ENCODE results near the gene ARHGEF26.
A peak's percentile ranks its signal among the peaks of the same experiment; 100 is the strongest.

Gene ARHGEF26

GRCh38 chr3:154247806-154248415 is 126.7 kb downstream of the ARHGEF26 start:
- DNase-seq (ENCODE audit: low read depth), result no peak
- no peak for TF ChIP-seq CTCF (IDR thresholded peaks at IDR 0.05; ENCODE audit: low read depth, low read length)
- no peak for TF ChIP-seq MAX (IDR thresholded peaks at IDR 0.05; ENCODE audit: low read depth, low read length)
- no peak for TF ChIP-seq POLR2A (IDR thresholded peaks at IDR 0.05; ENCODE audit: extremely low read depth, insufficient read length)
- H3K4me3 ChIP-seq (ENCODE audit: low read depth, low read length), result no peak overlapping the region

GRCh38 chr3:154250291-154250690 is 129.1 kb downstream of the ARHGEF26 start:
- no peak for TF ChIP-seq MYC (IDR thresholded peaks at IDR 0.05; ENCODE audit: low read depth, low read length)
- no peak for TF ChIP-seq POLR2A (IDR thresholded peaks at IDR 0.05; ENCODE audit: extremely low read depth, insufficient read length)
- TF ChIP-seq CTCF (IDR thresholded peaks at IDR 0.05; ENCODE audit: low read depth, low read length), result no peak
- DNase-seq (ENCODE audit: low read depth), result no peak
- no peak overlapping the region for H3K4me3 ChIP-seq (ENCODE audit: low read depth, low read length)

GRCh38 chr3:154251610-154252009 is 130.4 kb downstream of the ARHGEF26 start:
- DNase-seq (ENCODE audit: low read depth), result no peak
- H3K4me3 ChIP-seq (ENCODE audit: low read depth, low read length), result no peak overlapping the region
- TF ChIP-seq MYC (IDR thresholded peaks at IDR 0.05; ENCODE audit: low read depth, low read length), result no peak
- TF ChIP-seq POLR2A (IDR thresholded peaks at IDR 0.05; ENCODE audit: extremely low read depth, insufficient read length), result no peak
- no peak for TF ChIP-seq CTCF (IDR thresholded peaks at IDR 0.05; ENCODE audit: low read depth, low read length)
- no peak for TF ChIP-seq MAX (IDR thresholded peaks at IDR 0.05; ENCODE audit: low read depth, low read length)

GRCh38 chr3:154252759-154253638 is 131.8 kb downstream of the ARHGEF26 start:
- no peak overlapping the region for H3K4me3 ChIP-seq (ENCODE audit: low read depth, low read length)
- DNase-seq (ENCODE audit: low read depth), result peak; percentile 76
- TF ChIP-seq MAX (IDR thresholded peaks at IDR 0.05; ENCODE audit: low read depth, low read length) (0 out of 2 replicates have a peak, but pooled peaks have one; percentile 28), CTCF (IDR thresholded peaks at IDR 0.05; ENCODE audit: low read depth, low read length) (peak; percentile 71), MYC (IDR thresholded peaks at IDR 0.05; ENCODE audit: low read depth, low read length) (0 out of 2 replicates have a peak, but pooled peaks have one; percentile 28), POLR2A (IDR thresholded peaks at IDR 0.05; ENCODE audit: extremely low read depth, insufficient read length) (no peak)

GRCh38 chr3:154254527-154254926 is 133.3 kb downstream of the ARHGEF26 start:
- H3K4me3 ChIP-seq (ENCODE audit: low read depth, low read length), result no peak overlapping the region
- no peak for DNase-seq (ENCODE audit: low read depth)
- TF ChIP-seq MAX (IDR thresholded peaks at IDR 0.05; ENCODE audit: low read depth, low read length) (no peak), POLR2A (IDR thresholded peaks at IDR 0.05; ENCODE audit: extremely low read depth, insufficient read length) (no peak), CTCF (IDR thresholded peaks at IDR 0.05; ENCODE audit: low read depth, low read length) (no peak), MYC (IDR thresholded peaks at IDR 0.05; ENCODE audit: low read depth, low read length) (no peak)
